NOMO-1 treated with dmso at 0.1 percent for 144 hours (cell line): ENCODE data around the gene ZCCHC8.
"Not testable (repeated sequence)": the region's sequence is repeated elsewhere in the genome, so short reads cannot be mapped to it uniquely, and the experiment has no call there.

Source experiments
- DNase-seq: peaks from one replicate; lab custom pipeline; 2025; ENCODE audit not compliant: unreplicated experiment; lab: John Stamatoyannopoulos, UW

The ZCCHC8 gene

DNA sequence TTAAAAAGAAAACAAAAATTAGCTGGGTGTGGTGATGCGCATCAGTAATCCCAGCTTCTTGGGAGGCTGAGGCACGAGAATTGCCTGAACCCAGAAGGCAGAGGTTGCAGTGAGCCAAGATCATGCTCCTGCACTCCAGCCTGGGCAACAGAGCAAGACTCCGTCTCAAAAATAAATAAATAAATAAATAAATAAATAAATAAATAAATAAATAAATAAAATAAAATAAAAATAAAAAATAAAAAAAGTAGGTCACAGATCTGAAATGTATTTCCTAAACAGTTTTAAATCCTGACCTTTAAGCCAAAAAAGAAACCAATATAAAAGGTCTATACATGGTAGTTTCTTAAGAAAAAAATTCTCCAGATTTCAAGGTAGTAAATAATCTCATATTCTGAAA is 12.3 kb upstream of the ZCCHC8 start:
- DNase-seq: not testable (repeated sequence)

DNA sequence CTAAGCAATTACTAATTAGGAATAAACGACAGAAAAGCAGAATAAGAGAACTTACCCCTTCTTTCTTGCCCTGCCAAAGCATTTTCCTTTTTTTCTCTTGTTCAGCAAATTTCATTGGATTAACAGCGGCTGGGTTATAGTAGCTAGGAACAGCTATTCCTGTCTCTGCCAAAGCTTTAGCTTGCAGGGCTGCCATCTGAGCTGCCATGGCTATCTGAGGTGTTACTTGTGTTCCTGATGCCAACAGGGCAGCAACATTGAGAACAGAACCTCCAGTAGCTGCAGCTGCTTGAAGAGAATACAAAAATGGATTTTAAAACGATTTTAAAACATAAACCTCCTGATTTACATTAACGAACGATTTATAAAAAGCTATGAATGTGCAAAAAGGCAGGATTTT is 7.4 kb upstream of the ZCCHC8 start:
- no peak for DNase-seq

DNA sequence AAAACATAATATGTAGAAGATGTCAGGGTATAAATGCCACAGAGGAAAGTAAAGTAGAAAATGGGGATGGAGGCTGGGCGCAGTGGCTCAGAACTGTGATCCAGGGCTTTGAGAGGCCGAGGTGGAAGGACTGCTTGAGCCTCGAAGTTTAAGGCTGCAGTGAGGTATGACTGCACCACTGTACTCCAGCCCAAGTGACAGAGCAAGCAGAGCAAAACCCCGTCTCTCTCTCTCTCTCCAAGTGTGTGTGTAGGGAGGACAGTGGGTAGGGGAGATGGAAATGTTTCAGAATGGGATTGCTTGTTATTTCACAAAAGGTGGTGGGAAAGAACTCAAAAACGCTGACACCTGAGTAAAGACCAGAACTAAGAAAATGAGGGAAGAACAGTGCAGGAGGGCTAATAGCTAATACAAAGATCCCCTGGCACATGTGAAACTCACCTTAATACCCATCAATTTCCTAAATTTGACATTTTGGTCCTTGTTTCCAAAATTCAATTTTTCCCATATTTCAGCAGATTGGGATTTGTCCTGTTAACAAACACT is 5.7 kb upstream of the ZCCHC8 start:
- no peak for DNase-seq

DNA sequence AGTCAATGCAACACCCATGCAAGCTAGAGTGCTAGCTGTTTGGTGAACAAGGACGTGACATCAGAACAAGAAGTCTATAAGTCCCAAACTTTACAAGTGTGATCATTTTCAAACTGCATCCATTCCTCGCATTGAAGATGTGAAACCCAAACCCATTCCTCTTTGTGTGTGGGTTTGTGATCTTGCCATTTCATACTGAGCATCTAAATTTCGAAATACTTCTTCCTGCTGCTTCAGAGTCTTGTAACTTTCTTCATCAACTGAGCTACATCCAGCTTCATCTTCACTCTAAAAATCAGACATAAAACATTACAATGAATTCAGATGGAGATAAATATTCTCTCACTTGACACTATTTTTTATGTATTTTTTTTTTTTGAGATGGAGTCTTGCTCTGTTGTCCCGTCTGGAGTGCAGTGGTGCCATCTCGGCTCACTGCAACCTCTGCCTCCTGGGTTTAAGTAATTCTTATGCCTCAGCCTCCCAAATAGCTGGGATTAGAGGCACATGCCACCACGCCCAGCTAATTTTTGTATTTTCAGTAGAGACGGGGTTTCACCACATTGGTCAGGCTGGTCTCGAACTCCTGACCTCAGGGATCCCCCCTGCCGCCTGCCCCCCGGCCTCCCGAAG is 4.8 kb upstream of the ZCCHC8 start:
- no peak for DNase-seq

DNA sequence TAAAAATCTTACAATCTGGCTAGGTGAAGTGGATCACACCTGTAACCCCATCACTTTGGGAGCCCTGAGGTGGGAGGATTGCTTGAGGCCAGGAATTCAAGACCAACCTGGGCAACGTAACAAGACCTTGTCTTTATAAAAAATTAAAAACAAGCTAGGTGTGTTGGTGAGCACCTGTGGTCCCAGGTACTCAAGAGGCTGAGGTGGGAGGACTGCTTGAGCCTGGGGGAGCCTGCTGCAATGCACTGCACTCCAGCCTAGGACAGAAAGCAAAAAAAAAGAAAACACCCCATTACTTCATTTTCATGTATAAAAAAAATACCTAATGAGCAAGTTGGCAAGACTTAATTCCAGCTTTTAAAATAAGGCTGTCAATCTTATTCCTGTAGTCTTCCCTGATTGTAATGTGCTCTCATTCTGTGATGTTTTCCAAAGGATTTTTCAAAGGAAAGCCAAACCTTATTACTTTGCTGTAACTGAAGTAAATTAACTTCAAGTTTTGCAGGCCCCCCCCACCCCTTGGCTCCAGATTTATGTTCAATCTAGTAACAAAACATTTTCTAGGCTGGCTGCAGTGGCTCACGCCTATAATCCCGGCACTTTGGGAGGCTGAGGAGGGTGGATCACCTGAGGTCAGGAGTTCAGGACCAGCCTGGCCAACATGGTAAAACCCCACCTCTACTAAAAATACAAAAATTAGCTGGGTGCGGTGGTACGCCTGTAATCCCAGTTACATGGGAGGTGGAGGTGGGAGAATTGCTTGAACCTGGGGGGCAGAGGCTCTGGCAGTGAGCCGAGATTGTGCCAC is 3.3 kb upstream of the ZCCHC8 start:
- DNase-seq: no peak

DNA sequence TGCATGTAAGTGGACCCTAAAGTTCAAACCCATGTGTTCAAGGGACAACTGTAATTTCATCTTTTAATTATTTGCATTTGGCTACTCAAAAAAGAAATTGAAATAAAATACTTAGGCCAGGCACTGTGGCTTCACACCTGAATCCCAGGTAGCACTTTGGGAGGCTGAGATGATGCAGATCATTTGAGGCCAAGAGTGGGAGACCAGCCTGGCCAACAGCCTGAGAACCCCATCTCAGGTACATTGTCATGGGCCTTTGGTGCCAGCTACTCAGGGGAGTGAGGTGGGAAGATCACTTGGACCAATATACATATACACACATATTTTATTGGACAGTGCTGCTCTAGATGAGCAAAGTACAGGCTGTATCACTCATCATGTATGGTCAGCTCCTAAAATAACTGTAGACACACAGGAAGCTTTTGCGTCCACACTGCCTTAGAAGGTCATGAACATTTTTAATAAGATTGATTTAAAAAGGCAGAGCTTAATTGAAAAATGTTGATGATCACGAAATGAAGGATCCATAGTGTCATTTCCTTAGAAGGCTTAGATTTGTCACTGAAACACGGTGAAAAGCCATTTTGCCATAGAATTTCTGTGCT is 2.5 kb upstream of the ZCCHC8 start:
- no peak for DNase-seq

DNA sequence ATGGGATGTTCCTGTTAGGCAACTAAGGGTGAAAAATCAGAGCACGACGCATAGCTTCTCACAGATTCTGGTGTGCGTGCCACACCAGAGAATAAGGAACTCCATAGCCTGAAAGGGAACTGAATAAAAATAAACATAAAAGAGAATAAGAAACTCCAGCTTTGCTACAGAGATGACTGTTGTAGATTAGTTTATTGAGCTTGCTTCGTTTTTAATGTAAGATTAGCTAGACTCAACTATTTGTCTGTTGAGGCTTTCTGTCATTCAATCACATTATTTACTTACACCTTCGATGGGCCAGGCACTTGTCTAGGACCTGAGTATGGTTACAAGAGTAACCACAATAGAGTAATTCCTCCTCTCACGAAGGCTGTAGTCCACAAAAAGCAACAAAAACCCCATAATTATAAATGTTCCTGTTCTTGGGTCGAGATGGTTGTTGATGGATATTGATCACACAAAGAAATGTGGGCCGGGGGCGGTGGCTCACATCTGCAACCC is 807 bp upstream of the ZCCHC8 start:
- peak; percentile 39 for DNase-seq

DNA sequence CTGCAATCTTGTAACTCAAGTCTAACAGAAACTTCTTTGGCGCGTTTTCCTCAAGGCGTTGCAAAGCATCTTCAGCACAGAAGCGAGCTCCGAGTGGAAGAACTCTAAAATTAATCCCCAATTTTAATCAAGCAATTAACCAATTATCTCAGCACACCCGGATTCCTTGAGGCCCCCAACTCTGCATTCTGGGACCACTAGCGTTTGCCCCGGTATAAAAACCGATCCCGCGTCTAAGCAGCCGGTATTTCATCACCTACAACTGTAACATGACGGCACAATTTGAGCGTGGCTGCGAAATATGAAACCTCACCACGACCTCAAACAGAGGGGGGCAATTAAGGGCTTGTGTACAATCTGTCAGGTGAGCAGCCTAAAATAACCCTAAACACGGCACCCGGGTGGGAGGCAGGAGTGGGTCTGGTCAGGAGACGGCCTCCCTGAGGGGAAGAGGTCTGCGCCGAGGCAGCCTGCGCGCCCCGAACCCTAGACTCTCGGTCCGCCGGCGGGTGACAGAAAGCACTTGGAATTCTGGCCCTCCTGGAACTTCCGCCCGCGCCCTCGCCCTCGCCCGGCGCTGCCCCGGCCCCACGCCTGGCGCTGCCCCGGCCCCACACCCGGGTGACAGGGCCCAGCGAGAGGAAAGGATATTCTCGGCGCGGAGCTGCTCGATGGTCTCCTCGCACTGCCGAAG is 594 bp downstream of the ZCCHC8 start:
- DNase-seq: peak; percentile 14

DNA sequence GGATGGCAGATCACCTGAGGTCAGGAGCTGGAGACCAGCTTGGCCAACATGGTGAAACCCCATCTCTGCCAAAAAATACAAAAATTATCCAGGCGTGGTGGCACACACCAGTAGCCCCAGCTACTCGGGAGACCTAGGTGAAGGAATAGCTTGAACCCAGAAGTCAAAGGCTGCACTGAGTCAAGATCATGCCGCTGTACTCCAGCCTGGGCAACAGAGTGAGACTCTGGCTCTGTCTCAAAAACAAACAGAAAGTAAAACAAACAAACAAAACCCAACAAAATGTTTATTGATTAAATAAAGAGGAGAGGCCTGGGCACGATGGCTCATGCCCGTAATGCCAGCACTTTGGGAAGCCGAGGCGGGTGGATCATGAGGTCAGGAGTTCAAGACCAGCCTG is 5.5 kb downstream of the ZCCHC8 start:
- no peak for DNase-seq

DNA sequence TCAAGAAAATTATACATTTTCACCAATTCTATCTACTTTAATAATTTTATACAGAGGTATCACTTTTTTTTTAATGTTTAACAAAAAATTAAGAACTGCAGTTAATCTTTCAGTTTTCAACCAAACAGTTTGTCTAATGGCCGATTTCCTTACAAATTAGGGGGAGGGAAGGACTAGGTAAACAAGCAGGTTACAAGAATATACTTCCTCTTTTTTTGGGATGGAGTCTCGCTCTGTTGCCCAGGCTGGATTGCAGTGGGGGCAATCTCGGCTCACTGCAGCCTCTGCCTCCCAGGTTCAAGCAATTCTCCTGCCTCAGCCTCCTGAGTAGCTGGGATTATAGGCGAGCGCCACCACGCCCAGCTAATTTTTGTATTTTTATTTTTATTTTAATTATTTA is 7.5 kb downstream of the ZCCHC8 start:
- DNase-seq: not testable (repeated sequence)

DNA sequence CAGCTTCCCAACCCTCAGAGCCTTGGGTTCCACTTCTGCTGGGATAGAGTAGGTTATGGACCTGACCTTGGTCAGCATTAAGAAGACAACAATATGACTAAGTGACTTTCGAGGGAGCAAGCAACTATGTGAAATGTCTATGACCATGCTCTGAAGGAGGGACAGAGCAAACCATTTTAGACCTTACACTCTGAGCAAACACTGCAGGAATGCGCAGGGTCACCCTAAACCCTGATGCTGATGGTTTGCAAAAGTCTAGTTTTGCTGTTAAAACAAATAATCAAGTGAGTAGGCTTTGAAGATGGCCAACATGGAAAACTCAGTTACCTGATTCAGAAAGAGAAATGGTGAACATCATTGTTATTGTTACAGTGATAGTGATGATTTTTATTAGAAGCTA is 8.7 kb downstream of the ZCCHC8 start:
- no peak for DNase-seq

DNA sequence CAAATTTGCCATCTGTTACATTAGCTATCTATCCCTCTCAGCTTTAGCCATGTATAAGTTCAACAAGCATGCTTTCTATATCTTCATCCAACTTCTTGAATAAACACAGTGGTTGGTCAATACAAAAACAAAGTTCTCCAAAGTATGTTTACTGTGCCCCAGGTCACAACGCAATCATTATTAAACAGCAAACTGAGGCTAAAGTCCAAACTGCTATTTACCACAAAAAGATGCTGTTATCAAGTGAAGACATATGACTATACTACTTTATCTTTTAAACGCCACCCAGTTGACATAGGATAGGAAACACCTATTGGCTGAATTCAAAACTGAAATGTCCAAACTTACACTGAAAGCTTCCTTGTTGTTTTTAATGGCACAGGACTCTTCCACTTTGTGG is 11.7 kb downstream of the ZCCHC8 start:
- no peak for DNase-seq

DNA sequence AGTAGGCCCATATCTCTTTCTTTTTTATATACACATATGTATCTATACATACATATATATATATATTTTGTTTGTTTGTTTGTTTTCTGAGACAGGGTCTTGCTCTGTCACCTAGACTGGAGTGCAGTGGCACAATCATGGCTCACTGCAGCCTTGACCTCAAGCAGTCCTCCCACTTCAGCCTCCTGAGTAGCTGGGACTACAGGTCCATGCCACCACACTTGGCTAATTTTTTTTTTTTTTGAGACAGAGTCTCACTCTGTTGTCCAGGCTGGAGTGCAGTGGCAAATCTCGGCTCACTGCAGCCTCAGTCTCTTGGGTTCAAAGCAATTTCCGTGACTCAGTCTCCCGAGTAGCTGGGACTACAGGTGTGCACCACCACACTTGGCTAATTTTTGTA is 12.9 kb downstream of the ZCCHC8 start:
- DNase-seq: not testable (repeated sequence)

DNA sequence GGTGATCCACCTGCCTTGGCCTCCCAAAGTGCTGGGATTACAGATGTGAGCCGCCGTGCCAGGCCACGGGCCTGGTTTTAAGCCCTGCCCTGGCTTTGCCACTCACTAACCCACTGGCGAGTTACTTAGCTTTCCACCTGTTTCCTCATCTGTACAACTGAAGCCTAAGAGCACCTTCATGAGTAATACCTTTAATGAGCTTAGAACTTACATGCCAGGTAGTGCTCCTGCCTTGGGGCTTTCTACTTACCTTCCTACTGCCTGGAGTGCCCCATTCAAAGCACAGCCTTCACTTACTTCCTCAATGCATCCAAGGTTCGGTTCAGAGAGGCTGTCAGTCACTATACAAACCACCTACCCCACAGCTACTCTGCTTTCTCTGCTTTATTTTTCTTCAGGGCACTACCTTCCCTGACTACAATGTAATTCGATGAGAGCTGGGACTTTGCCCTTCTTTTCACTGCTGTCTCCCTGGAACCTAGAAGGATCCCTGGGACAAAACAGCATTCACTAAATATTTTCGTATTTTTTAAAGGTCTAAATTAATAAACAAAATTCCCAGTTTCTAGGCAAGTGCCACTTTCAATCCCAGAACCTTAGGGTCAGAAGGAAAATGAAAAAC is 13.8 kb downstream of the ZCCHC8 start:
- no peak for DNase-seq

DNA sequence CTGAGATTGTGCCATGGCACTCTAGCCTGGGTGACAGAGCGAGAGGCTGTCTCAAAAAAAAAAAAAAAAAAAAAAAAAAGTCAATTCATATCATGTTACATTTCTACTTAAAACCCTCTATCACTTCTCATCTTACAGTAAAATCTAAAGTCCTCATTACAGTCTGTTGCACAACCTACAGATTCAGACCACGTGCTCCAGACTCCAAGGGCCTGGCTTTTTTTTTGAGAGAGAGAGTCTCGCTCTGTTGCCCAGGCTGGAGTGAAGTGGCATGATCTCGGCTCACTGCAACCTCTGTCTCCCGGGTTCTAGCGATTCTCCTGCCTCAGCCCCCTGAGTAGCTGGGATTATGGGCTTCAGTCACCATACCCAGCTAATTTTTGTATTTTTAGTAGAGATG is 14.4 kb downstream of the ZCCHC8 start:
- DNase-seq: not testable (repeated sequence)

DNA sequence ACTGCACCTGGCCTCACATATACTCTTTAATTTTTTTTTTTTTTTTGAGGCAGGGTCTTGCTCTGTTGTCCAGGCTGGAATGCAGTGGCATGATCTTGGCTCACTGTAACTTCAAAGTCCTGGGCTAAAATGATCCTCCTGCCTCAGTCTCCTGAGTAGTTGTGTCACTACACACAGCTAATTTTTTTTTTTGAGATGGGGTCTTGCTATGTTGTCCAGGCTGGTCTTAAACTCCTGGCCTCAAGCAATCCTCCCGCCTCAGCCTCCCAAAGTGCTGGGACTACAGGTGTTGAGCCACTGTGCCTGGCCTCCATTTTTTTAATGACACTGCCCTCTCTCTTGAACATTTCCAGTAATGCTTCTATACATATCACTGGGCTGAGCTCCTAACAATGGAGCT is 16.3 kb downstream of the ZCCHC8 start:
- DNase-seq: not testable (repeated sequence)

DNA sequence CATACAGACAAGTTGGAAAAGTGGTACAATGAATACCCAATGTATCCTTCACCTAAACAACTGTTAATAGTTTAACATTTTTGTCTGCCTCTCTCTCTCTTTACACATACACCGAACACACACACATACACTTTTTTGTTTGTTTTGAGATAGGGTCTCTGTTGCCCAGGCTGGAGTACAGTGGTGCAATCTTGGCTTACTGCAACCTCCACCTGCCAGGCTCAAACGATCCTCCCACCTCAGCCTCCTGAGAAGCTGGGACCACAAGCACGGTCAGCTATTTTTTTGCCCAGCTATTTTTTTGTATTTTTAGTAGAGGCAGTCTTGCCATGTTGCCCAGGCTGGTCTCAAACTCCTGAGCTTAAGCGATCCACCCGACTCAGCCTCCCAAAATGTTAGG is 16.8 kb downstream of the ZCCHC8 start:
- no peak for DNase-seq

DNA sequence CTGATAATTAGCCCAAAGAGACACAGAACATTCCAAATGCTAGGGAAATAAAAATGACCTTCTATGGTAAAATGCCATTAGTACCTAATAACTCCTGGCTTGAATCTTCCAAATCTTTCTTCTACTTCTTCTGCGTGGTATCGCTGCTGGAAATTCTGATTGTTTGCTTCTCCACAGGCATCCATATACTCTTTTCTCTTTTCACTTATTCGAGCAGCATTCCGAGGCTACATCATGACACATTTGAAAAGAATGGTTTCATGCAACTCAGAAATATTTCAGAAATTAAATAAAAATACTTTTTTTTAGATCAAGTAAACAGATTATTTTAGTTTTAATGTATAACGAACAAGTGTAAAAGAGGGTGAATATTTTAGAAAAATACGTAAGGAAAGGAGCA is 18.9 kb downstream of the ZCCHC8 start:
- DNase-seq: no peak

DNA sequence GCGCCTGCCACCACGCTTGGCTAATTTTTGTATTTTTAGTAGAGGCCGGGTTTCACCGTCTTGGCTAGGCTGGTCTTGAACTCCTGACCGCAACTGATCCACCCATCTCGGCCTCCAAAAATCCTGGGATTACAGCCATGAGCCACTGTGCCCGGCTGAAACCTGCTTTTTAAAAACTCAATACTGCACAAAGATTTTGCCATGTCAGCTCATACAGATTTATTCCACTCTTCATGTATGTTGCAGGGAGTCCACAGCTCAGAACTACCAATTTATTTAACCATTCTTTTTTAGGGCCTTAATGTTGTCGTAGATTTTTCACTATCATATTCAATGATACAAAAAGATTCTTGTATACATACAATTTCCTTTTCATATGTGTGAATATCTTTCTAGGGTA is 20.0 kb downstream of the ZCCHC8 start:
- no peak for DNase-seq

DNA sequence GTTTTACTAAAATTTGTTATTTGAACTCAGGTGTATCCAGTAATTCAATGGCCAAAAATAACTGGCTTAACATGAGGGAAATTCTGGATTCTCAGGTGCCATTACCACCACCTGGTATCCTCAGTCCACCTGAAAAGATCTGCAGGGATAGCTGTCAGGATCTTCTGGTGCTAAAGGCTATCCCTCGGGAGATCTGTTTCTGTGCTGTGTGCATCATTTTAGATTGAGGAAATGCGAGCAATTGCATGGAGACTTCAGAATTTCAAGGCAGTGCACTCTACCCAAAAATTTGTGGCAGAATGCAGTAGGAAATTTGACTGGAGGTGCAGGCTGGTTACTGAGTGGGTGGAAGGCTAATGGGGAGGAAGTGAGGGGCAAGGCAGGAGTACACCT is 26.4 kb downstream of the ZCCHC8 start:
- no peak for DNase-seq
